Measurements from ENCODE around the gene TMEM61.
"Not testable (repeated sequence)": the region's sequence is repeated elsewhere in the genome, so short reads cannot be mapped to it uniquely, and the experiment has no call there.

The TMEM61 gene

GRCh38 chr1:55005351-55006140, 25.1 kb downstream of the TMEM61 start:
- no peak for DNase-seq

- no peak for DNase-seq
Measured at GRCh38 chr1:55006931-55007330, 26.5 kb downstream of the TMEM61 start.

- DNase-seq = no peak
Measured at GRCh38 chr1:55007625-55008024, 27.2 kb downstream of the TMEM61 start.

- no peak for DNase-seq
Measured at GRCh38 chr1:55010194-55010886, 29.9 kb downstream of the TMEM61 start.

GRCh38 chr1:55010887-55011217, 30.4 kb downstream of the TMEM61 start:
- DNase-seq = no peak

- no peak for DNase-seq
Measured at GRCh38 chr1:55012661-55013060, 32.2 kb downstream of the TMEM61 start.

- no peak for DNase-seq
Measured at GRCh38 chr1:55015123-55015522, 34.7 kb downstream of the TMEM61 start.

GRCh38 chr1:55015731-55016620, 35.5 kb downstream of the TMEM61 start:
- no peak for DNase-seq

- no peak for DNase-seq
Measured at GRCh38 chr1:55018395-55018794, 38.0 kb downstream of the TMEM61 start.

- peak; percentile 88 for DNase-seq
Measured at GRCh38 chr1:55021942-55022546, 41.6 kb downstream of the TMEM61 start.

GRCh38 chr1:55024163-55024562, 43.7 kb downstream of the TMEM61 start:
- DNase-seq = not testable (repeated sequence)

- not testable (repeated sequence) for DNase-seq
Measured at GRCh38 chr1:55026682-55027081, 46.3 kb downstream of the TMEM61 start.

GRCh38 chr1:55031098-55031497, 50.7 kb downstream of the TMEM61 start:
- not testable (repeated sequence) for DNase-seq

GRCh38 chr1:55033265-55033614, 52.8 kb downstream of the TMEM61 start:
- DNase-seq = no peak

GRCh38 chr1:55034476-55035133, 54.2 kb downstream of the TMEM61 start:
- peak; percentile 42 for DNase-seq

- no peak for DNase-seq
Measured at GRCh38 chr1:55035904-55036303, 55.5 kb downstream of the TMEM61 start.

- DNase-seq = peak; percentile 64
Measured at GRCh38 chr1:55037733-55038551, 57.5 kb downstream of the TMEM61 start.

- no peak for DNase-seq
Measured at GRCh38 chr1:55038552-55038838, 58.1 kb downstream of the TMEM61 start.

GRCh38 chr1:55038974-55039341, 58.5 kb downstream of the TMEM61 start:
- DNase-seq = no peak

- DNase-seq = peak; percentile 83
Measured at GRCh38 chr1:55039342-55040082, 59.1 kb downstream of the TMEM61 start, which contains the start of gene PCSK9. Gene PCSK9, plus strand, starts transcription at chr1:55039548. Its CDS starts 290 bp downstream, at chr1:55039838.
